Putamen (tissue), 1 donor: Measurements from ENCODE around the gene SSBP4.

ENCODE experiments used
- DNase-seq: peaks from one replicate; pipeline ENCODE4 v3.0.0-alpha.2; 2016; ENCODE audit warnings: low spot score

SSBP4 gene

GRCh38 chr19:18445262-18445948 is 26.2 kb downstream of the SSBP4 start:
- no peak for DNase-seq

DNA sequence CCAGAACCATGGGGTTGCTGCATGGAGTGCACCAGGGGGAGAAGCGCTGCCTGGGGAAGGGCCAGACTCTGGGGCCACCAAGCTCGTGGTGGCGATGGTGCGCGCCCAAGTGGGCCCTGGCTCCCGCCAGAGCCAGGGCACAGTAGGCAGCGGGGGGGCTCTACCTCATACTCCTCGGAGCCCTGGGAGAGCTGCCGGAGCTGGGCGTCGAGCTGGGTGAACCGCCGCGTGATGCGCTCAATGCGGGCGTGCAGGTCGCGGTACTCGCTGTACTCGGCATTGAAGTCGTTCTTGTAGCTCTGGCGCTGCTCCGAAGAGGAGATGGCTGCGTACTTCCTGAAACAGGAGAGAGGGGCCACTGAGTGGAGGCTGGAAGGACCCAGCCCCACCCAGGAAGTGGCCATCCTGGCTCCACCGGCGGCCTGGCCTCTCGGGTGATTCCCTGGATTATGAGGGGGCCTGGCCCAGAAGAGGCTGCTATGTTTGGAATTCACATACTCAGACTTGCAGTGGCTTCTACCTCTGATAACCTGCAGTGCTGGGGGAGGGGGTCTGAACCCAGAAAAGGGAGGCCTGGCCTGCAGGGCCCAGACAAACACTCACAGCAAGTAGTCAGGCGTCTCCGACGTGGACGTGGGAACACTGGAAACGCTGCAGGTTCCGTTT is 27.1 kb downstream of the SSBP4 start:
- no peak for DNase-seq

DNA sequence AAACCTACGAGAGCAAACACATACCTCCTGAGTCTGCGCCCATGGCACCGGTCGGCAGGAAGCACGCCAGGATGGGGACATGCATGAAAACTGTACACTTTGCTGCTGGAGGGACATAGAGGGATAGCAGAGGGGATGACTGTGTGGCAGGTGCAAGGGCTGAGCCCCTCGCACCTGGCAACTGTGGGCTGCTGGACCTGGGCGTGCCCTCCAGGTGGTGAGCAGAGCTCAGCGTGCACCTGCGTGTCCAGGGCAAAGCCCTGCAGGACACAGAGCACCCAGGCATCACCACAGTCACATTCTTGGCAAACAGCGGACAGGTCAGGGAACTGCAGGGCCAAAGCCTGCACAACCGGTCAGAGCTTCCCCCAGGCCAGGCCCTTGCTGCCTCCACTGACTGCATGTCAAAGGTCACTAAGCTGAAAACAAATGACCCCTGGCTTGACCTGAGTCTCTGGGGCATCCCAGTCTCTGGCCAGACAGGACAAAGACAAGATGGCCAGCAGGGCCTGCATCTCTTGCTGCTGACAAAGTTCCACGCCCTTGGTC is 27.7 kb downstream of the SSBP4 start:
- no peak for DNase-seq

DNA sequence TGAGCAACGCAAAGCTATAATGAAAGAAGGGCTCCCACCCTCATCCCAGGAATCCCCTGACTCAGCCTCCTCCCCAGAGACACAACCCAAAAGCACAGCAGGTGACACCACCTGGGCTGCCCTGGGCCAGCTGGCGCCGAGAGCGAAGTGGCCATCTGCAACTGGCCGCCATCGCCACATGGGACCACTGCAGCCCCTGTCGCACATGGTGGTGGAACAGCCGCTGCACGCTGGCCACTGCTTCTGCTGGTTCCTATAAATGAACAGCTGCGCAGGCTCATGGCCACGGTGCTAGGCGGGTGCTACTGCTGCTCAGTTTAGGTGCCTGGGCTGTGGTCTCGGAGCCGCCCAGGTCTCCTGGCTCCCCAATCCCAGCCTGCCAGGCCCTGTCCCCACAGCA is 30.4 kb downstream of the SSBP4 start:
- DNase-seq: no peak

DNA sequence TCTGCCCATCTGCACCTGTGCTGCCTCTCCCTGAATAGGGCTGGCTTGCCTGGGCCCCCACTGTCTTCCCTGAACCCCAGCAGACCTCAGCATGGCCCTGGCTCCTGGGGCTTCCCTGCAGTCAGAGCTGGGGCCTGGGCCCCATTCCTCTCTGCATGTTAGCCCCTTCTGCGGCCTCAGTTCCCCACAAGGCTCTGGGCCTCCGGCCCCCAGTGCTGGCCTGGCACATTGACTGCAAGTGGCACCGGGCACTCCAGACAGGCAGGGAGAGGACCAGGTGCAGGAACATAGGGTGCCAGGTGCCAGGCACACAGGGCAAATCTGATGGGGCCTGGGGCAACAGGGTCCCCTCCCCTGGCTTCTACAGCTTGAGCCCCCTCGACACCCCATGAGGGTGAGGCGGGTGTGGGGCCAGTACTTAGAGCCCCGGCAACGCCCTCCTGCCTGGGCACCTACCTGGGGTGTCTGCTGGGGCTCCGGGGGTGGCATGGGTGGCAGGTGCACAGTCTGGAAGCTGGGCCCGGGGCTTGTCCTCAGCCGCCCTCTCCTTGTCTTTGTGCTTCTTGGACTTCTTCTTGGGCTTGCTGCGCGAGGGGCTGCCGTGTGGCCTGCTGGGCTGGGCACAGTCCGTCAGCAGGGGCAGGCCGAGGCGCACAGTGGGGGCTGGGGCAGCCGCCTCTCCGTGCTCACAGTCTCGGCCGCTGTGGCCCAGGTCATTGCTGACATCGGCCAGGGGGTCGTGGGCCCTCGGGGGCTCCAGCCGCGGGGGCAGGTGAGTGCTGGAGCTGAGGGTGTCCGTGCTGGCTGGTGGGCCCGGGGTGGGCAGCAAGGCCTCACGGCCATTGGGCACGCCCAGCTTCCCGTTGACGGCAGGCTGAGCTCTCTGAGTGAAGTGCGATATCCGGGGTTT is 31.1 kb downstream of the SSBP4 start:
- no peak for DNase-seq

DNA sequence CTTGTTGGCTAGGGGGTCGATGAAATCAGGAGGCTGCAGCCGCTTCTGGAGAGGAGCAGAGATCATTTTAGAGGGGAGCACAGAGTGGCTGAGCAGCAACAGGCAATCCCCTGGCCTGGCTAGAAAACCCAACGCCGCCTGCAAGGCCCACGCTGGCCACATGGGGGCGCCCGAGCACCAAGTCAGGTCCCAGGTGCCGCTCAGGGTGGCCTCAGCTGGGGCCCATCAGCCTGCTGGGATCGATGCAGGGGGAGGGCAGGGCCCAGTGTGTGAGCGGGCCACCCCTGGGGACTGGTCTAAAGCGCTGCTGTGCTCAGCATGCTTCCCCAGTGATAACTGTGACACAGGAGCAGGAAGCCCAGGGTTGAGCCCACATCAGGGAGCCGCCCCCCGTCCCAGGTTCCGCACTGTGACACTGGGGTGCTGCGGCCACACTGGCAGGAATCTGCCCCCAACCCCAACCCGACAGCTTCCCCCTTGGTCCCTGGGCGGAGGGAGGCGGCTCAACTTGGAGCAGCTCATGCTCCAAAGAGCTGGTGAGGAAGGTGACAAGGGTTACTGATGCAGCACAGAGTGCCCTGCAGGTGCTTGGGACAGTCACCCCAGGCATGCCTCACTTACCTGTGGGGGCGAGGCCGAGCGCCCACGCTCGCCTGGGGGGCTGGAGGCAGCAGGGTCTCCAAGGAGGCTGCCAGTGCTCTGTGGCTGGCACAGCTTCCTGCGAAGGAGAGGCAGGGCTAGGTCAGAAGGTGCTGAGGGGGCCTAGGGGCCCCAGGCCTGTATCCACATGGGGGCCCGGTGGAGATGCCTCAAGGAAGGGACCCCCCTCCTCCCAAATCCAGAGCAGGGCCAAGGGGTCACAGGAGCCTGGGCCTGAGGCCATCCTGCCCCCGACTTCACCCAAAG is 32.0 kb downstream of the SSBP4 start:
- peak; percentile 60 for DNase-seq

DNA sequence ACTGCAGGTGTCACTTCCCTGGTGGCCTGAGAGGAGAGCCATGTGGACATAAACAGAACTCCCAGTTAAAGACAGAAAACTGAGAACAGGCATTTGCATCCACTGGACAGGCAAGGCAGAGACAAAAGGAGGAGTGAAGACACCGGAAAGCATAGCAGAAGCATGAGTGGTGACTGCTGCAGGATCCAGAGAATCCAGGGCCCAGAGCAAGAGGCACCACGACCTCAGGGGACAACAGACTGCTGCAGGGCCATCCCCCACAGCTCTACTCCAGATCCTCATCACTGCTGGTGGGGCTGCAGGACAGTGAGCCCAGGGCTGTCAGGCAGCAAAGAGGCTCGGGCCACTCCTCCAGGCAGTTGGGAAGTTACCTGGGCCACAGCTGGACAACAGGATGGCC is 33.2 kb downstream of the SSBP4 start:
- DNase-seq: no peak

DNA sequence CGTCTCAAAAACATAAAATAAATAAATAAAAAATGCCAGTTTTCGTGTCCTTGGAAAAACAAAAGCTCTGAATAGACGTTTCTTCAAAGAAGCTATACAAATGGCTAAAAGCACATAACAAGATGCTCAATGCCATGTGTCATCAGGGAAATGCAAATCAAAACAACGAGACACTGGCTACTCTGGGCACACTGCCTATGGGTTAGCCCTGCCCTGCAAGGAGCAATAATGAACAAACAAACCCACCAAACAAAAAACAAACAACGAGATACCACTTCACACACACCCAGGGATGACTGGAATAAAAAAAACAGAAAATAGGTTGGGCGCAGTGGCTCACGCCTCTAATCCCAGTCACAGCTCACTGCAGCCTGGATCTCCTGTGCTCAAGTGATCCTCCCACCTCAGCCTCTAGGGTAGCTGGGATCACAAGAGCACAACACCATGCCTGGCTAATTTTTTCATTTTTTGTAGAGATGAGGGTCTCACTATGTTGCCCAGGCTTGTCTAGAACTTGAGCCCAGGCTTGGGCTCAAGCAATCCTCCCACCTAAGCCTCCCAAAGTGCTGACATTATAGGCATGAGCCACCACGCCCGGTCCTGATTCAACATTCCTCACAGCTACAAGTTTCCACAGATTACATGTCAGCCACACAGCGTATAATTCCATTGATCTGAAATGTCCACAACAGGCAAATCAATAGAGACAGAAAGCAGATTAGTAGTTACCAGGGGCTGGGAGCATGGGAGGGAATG is 34.2 kb downstream of the SSBP4 start:
- no peak for DNase-seq

DNA sequence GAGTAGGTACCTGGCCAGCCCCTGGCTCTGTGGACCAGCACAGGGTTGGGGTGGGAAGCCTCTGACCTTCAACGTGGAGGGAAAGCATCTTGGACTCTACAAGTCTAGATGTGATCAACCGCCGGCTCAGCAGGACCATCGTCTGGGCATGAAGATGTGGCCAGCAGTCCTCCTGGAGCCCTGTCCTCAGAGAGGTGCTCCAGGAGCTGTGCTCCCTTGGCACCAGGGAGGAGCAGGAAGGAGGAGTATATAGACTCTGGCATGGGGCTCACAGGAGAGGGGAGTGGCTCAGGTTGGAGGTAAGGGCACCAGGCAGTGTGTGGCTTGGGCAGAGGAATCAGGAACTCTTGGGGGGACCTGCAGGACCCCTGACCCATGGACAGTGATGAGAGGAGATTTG is 37.1 kb downstream of the SSBP4 start:
- no peak for DNase-seq

GRCh38 chr19:18456974-18457373 is 37.8 kb downstream of the SSBP4 start:
- DNase-seq: no peak

- no peak for DNase-seq
Measured at GRCh38 chr19:18457483-18458331, 38.5 kb downstream of the SSBP4 start.

DNA sequence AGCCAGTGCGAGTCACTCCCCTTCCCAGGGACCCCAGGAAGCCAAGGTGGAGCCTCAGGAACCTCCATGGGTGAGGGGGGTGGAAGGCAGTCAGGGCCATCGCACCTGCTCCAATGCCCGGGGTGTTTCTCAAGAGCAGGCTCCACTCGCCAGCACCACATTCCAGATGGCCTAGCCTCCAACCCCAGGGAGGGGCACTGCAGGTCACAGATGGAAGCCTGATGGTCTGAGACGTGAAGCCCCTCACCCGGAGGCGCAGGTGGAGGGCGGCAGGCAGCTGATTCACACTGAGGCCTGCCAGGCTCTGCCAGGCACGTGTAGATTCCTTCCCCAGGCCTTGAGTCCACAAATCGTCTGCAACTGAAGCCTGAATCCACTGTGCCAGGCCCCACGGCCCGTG is 41.7 kb downstream of the SSBP4 start:
- DNase-seq: no peak

- no peak for DNase-seq
Measured at GRCh38 chr19:18461471-18461870, 42.3 kb downstream of the SSBP4 start.

GRCh38 chr19:18464646-18465045 is 45.4 kb downstream of the SSBP4 start:
- DNase-seq: peak; percentile 93

- DNase-seq: no peak
Measured at GRCh38 chr19:18465214-18465963, 46.2 kb downstream of the SSBP4 start.

GRCh38 chr19:18465964-18466339 is 46.8 kb downstream of the SSBP4 start:
- no peak for DNase-seq

DNA sequence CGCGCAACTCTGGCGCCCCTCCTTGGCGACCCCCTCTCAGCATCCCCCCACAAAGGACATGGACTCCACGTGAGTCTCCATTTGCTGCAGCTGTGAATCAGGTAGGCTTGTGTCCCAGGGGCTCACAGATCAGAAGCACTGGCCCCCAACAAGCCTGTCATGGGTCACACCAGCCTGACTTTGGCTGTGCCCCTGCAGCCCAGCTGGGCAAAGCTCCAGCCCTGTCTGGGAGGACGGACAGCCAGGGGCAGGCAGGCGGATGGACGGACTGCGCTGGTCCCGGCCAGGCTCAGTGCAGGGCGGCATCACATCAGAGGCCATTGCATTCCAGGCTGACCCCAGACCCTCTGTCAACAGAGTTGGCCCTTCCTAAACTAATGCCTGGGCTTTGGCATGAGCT is 47.2 kb downstream of the SSBP4 start:
- DNase-seq: no peak

DNA sequence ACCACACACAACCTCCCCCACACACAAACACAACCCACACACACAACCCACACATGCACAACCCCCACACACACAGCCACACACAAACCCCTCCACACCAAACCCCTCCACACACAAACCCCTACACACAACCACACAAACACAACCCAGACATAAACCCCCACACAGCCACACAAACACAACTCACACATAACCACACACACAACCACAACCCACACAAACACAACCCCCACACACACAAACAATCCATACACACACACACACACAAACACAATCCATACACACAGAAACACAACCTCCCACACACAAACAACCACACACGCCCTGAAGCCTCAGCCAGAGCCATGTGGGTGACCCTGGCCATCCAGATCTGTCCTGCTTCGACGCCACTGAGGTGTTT is 48.8 kb downstream of the SSBP4 start:
- DNase-seq: no peak

DNA sequence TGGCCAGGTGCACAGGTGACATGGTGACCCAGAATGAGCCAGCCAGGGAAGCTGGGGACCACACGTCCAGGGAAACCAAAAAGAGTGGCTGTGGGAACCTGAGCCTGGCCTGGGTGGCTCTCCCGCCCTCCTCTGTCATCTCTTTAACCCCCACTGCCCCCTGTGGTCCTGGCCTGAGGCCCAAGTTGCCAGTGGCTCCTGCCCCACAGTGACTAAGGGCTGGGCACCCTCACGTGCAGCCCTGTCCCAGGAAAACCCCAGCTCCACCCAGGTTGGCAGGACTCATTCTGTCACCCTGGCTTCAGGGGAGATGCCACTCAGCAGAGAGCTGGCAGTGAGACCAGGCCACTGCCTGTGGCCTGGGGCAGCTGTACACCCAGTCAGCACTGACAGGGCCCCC is 49.3 kb downstream of the SSBP4 start:
- DNase-seq: no peak
